A673 (cell line): Measurements from ENCODE around the gene ZNF793. TPM values are rescaled to one million over a fixed set of nuclear protein-coding genes. Genes with fewer than 3 reads are reported as not detected.

ENCODE experiments used
- BruUV-seq: library from RNA; stranded (reverse); fragments of 400-500 nt; replicated peaks from 2 replicates; lab custom pipeline; 2021; lab: Mats Ljungman, UMichigan
- CTCF ChIA-PET: fragments of 300-600 bp; sonication (Branson Sonifier 250); formaldehyde crosslinking; loops from one replicate; lab custom pipeline; 2022; ENCODE audit warnings: antibody characterized with exemption; lab: Charles Lee
- POLR2A ChIA-PET: fragments of 300-600 bp; sonication (Branson Sonifier 250); formaldehyde crosslinking; loops from one replicate; lab custom pipeline; 2022; ENCODE audit warnings: antibody characterized with exemption; ENCODE audit not compliant: low non-redundant PET; lab: Charles Lee
- DNase-seq: peaks from one replicate; pipeline ENCODE4 v3.0.0-alpha.2; 2015; ENCODE audit warnings: low spot score
- H3K27ac ChIP-seq: fragments of 200-600 bp; sonication (generic); 2 replicates; pipeline ENCODE4 v1.5.1; 2016; ENCODE audit warnings: mixed run types, low read depth, mild to moderate bottlenecking, mixed read lengths, antibody characterized with exemption, low read length; ENCODE audit not compliant: poor library complexity, severe bottlenecking
- H3K27me3 ChIP-seq: fragments of 200-600 bp; sonication (generic); replicated peaks from 2 replicates; pipeline ENCODE4 v1.6.1; 2017; ENCODE audit warnings: mixed run types, low read depth, mild to moderate bottlenecking, mixed read lengths, antibody characterized with exemption, low read length; ENCODE audit not compliant: insufficient read depth, poor library complexity
- H3K36me3 ChIP-seq: fragments of 200-600 bp; sonication (generic); 2 replicates; pipeline ENCODE4 v1.6.1; 2016; ENCODE audit warnings: mixed run types, mild to moderate bottlenecking, mixed read lengths, antibody characterized with exemption, low read length; ENCODE audit not compliant: insufficient read depth, poor library complexity, severe bottlenecking
- H3K4me1 ChIP-seq: fragments of 200-600 bp; sonication (generic); 2 replicates; pipeline ENCODE4 v1.6.1; 2017; ENCODE audit warnings: mixed run types, mild to moderate bottlenecking, mixed read lengths, antibody characterized with exemption, low read length; ENCODE audit not compliant: insufficient read depth, poor library complexity, severe bottlenecking
- H3K4me3 ChIP-seq: fragments of 200-600 bp; sonication (generic); 2 replicates; pipeline ENCODE4 v1.5.1; 2016; ENCODE audit warnings: low read depth, mixed run types, mild to moderate bottlenecking, mixed read lengths, low read length; ENCODE audit not compliant: poor library complexity, severe bottlenecking
- H3K9me3 ChIP-seq: fragments of 200-600 bp; sonication (generic); 2 replicates; pipeline ENCODE4 v1.6.1; 2016; ENCODE audit warnings: mixed run types, low read depth, mild to moderate bottlenecking, mixed read lengths, antibody characterized with exemption, low read length; ENCODE audit not compliant: poor library complexity, severe bottlenecking
- EZH2 ChIP-seq: fragments of 200-600 bp; sonication (generic); IDR thresholded peaks from 2 replicates; pipeline ENCODE4 v1.6.1; 2017; ENCODE audit warnings: borderline replicate concordance, low read depth, mild to moderate bottlenecking, mixed read lengths, antibody characterized with exemption, low read length; ENCODE audit not compliant: poor library complexity, severe bottlenecking
- intact Hi-C: fragments of 100-400 bp; cut with micrococcal nuclease; formaldehyde crosslinking; loops from one replicate; pipeline ENCODE4 v1.10.0; 2022; ENCODE audit not compliant: unreplicated experiment
- total RNA-seq: library from RNA; stranded (reverse); gene quantifications from 2 replicates; pipeline ENCODE4 v1.2.3, GENCODE V29; 2021
- TF ChIP-seq, protein P1 (sequence below): fragments of 300-800, 200-600 bp; sonication (generic); conservative IDR thresholded peaks from 2 replicates; pipeline ENCODE4 v1.5.1; 2017; ENCODE audit warnings: low read depth, mild to moderate bottlenecking, antibody characterized with exemption, low read length, moderate library complexity, mixed read lengths

Gene ZNF793
- total RNA-seq, 1 experiment from 2014 or later: 1.2 TPM

- H3K27me3 ChIP-seq: no peaks in the 10 kb centered on the region
- no peaks in the 10 kb centered on the region for H3K36me3 ChIP-seq
- no peak for TF ChIP-seq EZH2
- TF ChIP-seq, protein P1, sequence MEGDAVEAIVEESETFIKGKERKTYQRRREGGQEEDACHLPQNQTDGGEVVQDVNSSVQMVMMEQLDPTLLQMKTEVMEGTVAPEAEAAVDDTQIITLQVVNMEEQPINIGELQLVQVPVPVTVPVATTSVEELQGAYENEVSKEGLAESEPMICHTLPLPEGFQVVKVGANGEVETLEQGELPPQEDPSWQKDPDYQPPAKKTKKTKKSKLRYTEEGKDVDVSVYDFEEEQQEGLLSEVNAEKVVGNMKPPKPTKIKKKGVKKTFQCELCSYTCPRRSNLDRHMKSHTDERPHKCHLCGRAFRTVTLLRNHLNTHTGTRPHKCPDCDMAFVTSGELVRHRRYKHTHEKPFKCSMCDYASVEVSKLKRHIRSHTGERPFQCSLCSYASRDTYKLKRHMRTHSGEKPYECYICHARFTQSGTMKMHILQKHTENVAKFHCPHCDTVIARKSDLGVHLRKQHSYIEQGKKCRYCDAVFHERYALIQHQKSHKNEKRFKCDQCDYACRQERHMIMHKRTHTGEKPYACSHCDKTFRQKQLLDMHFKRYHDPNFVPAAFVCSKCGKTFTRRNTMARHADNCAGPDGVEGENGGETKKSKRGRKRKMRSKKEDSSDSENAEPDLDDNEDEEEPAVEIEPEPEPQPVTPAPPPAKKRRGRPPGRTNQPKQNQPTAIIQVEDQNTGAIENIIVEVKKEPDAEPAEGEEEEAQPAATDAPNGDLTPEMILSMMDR: no peak
- intact Hi-C loops: no loop called here
- H3K9me3 ChIP-seq: peaks cover 29% of the 10 kb centered on the region
- H3K4me3 ChIP-seq: peak overlapping the region; percentile 34
- H3K4me1 ChIP-seq: no peaks in the 10 kb centered on the region
- no peak for DNase-seq
- BruUV-seq: no TSS peak
- H3K27ac ChIP-seq: no peak overlapping the region
- POLR2A ChIA-PET: interaction anchor here (0.6 kb wide), 1 partner anchor 86 kb away, joined by 4 read pairs; no protein-coding TSS in a partner anchor
- CTCF ChIA-PET: interaction anchor here (0.6 kb wide), 1 partner anchor 16 kb away, joined by 5 read pairs; no protein-coding TSS in a partner anchor
Measured at GRCh38 chr19:37505958-37506386, 767 bp upstream of the ZNF793 start.

DNA sequence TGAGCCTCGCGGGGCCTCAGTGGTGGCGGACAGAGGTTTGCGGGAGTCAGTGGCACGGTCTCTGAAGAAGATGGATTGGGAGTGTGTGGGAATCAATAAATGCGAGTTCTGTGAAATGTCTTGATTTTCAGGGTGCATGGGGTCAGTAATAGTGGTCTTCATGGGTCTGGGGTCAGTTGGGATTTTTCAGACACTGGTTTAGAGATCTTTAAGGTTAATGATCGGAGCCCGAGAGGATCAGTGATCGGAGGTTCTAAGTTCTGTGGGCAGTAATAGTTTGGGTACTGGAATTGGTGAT is 377 bp downstream of the ZNF793 start:
- TF ChIP-seq EZH2: no peak
- TF ChIP-seq, protein P1: no peak
- intact Hi-C loops: no loop called here
- Histone ChIP-seq H3K36me3 (no peaks in the 10 kb centered on the region), H3K4me1 (no peaks in the 10 kb centered on the region), H3K27ac (no peak overlapping the region), H3K9me3 (peaks cover 33% of the 10 kb centered on the region), H3K4me3 (peak overlapping the region; percentile 34), H3K27me3 (no peaks in the 10 kb centered on the region)
- no peak for DNase-seq
- no TSS peak for BruUV-seq
- CTCF ChIA-PET: no interaction called here
- POLR2A ChIA-PET: interaction anchor here (0.5 kb wide), 1 partner anchor 12 kb away, joined by 3 read pairs; no protein-coding TSS in a partner anchor

- TF ChIP-seq EZH2: no peak
- TF ChIP-seq, protein P1: no peak
- H3K4me3 ChIP-seq: no peak overlapping the region
- no peaks in the 10 kb centered on the region for H3K27me3 ChIP-seq
- no peak overlapping the region for H3K27ac ChIP-seq
- no peaks in the 10 kb centered on the region for H3K4me1 ChIP-seq
- CTCF ChIA-PET: no interaction called here
- BruUV-seq: no TSS peak
- DNase-seq: no peak
- POLR2A ChIA-PET: no interaction called here
- intact Hi-C loops: no loop called here
- no peaks in the 10 kb centered on the region for H3K36me3 ChIP-seq
- peaks cover 27% of the 10 kb centered on the region for H3K9me3 ChIP-seq
Measured at GRCh38 chr19:37511186-37511585, 4.4 kb downstream of the ZNF793 start.
